Neuronal stem cell (in vitro differentiated cells): ENCODE measurements around the gene GNB3.
A peak's percentile ranks its signal among the peaks of the same experiment; 100 is the strongest.

Experiments used
- DNase-seq: peaks from one replicate; pipeline ENCODE4 v3.0.0-alpha.2; 2013; ENCODE audit warnings: low spot score
- H2AFZ ChIP-seq: one replicate; pipeline ENCODE4 v1.6.1; 2013; ENCODE audit warnings: mild to moderate bottlenecking, low read length, inconsistent platforms
- H2AK5ac ChIP-seq: 2 replicates; pipeline ENCODE4 v1.6.1; 2013; ENCODE audit warnings: low read depth, mild to moderate bottlenecking, inconsistent platforms, low read length, moderate library complexity, mixed read lengths
- H2BK120ac ChIP-seq: 2 replicates; pipeline ENCODE4 v1.6.1; 2013; ENCODE audit warnings: low read depth, mild to moderate bottlenecking, inconsistent platforms, low read length, moderate library complexity, mixed read lengths
- H2BK12ac ChIP-seq: one replicate; pipeline ENCODE4 v1.6.1; 2013; ENCODE audit warnings: low read length, inconsistent platforms
- H2BK15ac ChIP-seq: 2 replicates; pipeline ENCODE4 v1.6.1; 2013; ENCODE audit warnings: mild to moderate bottlenecking, low read length, inconsistent platforms, mixed read lengths
- H2BK5ac ChIP-seq: one replicate; pipeline ENCODE4 v1.6.1; 2013; ENCODE audit warnings: inconsistent platforms, mild to moderate bottlenecking, low read length, moderate library complexity
- H3K14ac ChIP-seq: one replicate; pipeline ENCODE4 v1.6.1; 2013; ENCODE audit warnings: low read length, inconsistent platforms
- H3K18ac ChIP-seq: 2 replicates; pipeline ENCODE4 v1.6.1; 2013; ENCODE audit warnings: low read length, inconsistent platforms
- H3K23ac ChIP-seq: 2 replicates; pipeline ENCODE4 v1.6.1; 2013; ENCODE audit warnings: low read depth, mild to moderate bottlenecking, mixed read lengths, low read length, inconsistent platforms; ENCODE audit not compliant: poor library complexity
- H3K27ac ChIP-seq: replicated peaks from 3 replicates; pipeline ENCODE4 v1.5.1; 2013; ENCODE audit warnings: low read length, inconsistent platforms
- H3K27me3 ChIP-seq, 3 experiments: 2 replicates each; pipeline ENCODE4 v1.6.1; 2013; ENCODE audit warnings: low read length in 3 of 3, mild to moderate bottlenecking in 2 of 3, inconsistent platforms in 1 of 3, low read depth in 1 of 3, mixed read lengths in 1 of 3, moderate library complexity in 1 of 3; ENCODE audit not compliant: control insufficient read depth in 3 of 3, insufficient read depth in 3 of 3
- H3K36me3 ChIP-seq, 2 donors: replicated peaks in 1 of 2; 2 replicates each; pipeline ENCODE4 v1.6.1; 2013; ENCODE audit warnings: low read length in 2 of 2; ENCODE audit not compliant: control insufficient read depth in 2 of 2, insufficient read depth in 2 of 2
- H3K4ac ChIP-seq: 2 replicates; pipeline ENCODE4 v1.6.1; 2013; ENCODE audit warnings: inconsistent platforms, mild to moderate bottlenecking, low read length, moderate library complexity
- H3K4me1 ChIP-seq, 2 donors: 1 replicate in 1 of 2; 2 replicates in 1 of 2; pipeline ENCODE4 v1.6.1; 2013; ENCODE audit warnings: low read length in 2 of 2, low read depth in 1 of 2; ENCODE audit not compliant: control insufficient read depth in 2 of 2, insufficient read depth in 1 of 2
- H3K4me2 ChIP-seq: one replicate; pipeline ENCODE4 v1.6.1; 2013; ENCODE audit warnings: mild to moderate bottlenecking, low read length, inconsistent platforms; ENCODE audit not compliant: insufficient read depth, poor library complexity, severe bottlenecking
- H3K4me3 ChIP-seq, 2 donors: 2 replicates each; pipeline ENCODE4 v1.5.1; 2013; ENCODE audit warnings: low read length in 2 of 2, mild to moderate bottlenecking in 2 of 2, inconsistent platforms in 1 of 2, moderate library complexity in 1 of 2
- H3K79me1 ChIP-seq: one replicate; pipeline ENCODE4 v1.6.1; 2013; ENCODE audit warnings: low read depth, mild to moderate bottlenecking, inconsistent platforms, low read length, moderate library complexity
- H3K9ac ChIP-seq: one replicate; pipeline ENCODE4 v1.6.1; 2013; ENCODE audit warnings: mild to moderate bottlenecking, low read depth, low read length, inconsistent platforms; ENCODE audit not compliant: poor library complexity
- H3K9me3 ChIP-seq, 2 donors: replicated peaks in 1 of 2; 2 replicates each; pipeline versions ENCODE3 to v1.6.1; 2013; ENCODE audit warnings: low read length in 2 of 2, mild to moderate bottlenecking in 2 of 2, inconsistent platforms in 1 of 2, low read depth in 1 of 2, mixed read lengths in 1 of 2, moderate library complexity in 1 of 2; ENCODE audit not compliant: control insufficient read depth in 2 of 2, insufficient read depth in 1 of 2
- H4K8ac ChIP-seq: one replicate; pipeline ENCODE4 v1.6.1; 2013; ENCODE audit warnings: low read depth, mild to moderate bottlenecking, inconsistent platforms, low read length, moderate library complexity
- H4K91ac ChIP-seq: one replicate; pipeline ENCODE4 v1.6.1; 2013; ENCODE audit warnings: low read length, low read depth, mild to moderate bottlenecking, inconsistent platforms; ENCODE audit not compliant: poor library complexity
- WGBS, 2 donors: extraction: QIAGEN DNeasy Blood & Tissue Kit; methylation state at CpG; one replicate each; pipeline ENCODE4 v1.1.7; 2013; ENCODE audit warnings: missing lambda C conversion rate in 2 of 2, mixed read lengths in 1 of 2; ENCODE audit not compliant: insufficient read length in 2 of 2, insufficient replicate concordance in 1 of 2; ENCODE audit errors: extremely low coverage in 2 of 2; 5-methylcytosine and 5-hydroxymethylcytosine counted together

GNB3 gene

GRCh38 chr12:6836851-6837250 lies 3.9 kb upstream of the GNB3 start:
- H2BK120ac ChIP-seq, result peak overlapping the region; percentile 21
- H3K14ac ChIP-seq, result no peak overlapping the region
- no peak overlapping the region for H4K91ac ChIP-seq
- peaks cover 0 to 11% of the 10 kb centered on the region in 2 donors for H3K4me1 ChIP-seq
- no peak overlapping the region for H3K9ac ChIP-seq
- H3K27ac ChIP-seq, result no peak overlapping the region
- no peak overlapping the region for H2AFZ ChIP-seq
- no peak overlapping the region for H3K23ac ChIP-seq
- DNase-seq, result no peak
- no peaks in the 10 kb centered on the region for H3K9me3 ChIP-seq
- no peak overlapping the region for H2BK12ac ChIP-seq
- no peak overlapping the region for H2BK15ac ChIP-seq
- no peaks in the 10 kb centered on the region for H3K27me3 ChIP-seq
- no peaks in the 10 kb centered on the region for H3K79me1 ChIP-seq
- no peak overlapping the region for H3K18ac ChIP-seq
- peaks cover 57 to 92% of the 10 kb centered on the region in 2 donors for H3K36me3 ChIP-seq
- H4K8ac ChIP-seq, result no peak overlapping the region
- peak overlapping the region in 1 of 2 donors; percentile 22 for H3K4me3 ChIP-seq
- H3K4me2 ChIP-seq, result no peak overlapping the region
- WGBS, 2 donors, result no CpG with 5 or more reads among the region's 16 CpGs
- no peak overlapping the region for H3K4ac ChIP-seq
- H2AK5ac ChIP-seq, result no peak overlapping the region
- H2BK5ac ChIP-seq, result no peak overlapping the region

GRCh38 chr12:6837370-6838060 lies 3.2 kb upstream of the GNB3 start:
- H3K23ac ChIP-seq, result peak overlapping the region; percentile 82
- H3K9ac ChIP-seq, result peak overlapping the region; percentile 74
- H2BK5ac ChIP-seq, result peak overlapping the region; percentile 15
- H3K4me2 ChIP-seq, result no peak overlapping the region
- H2BK15ac ChIP-seq, result no peak overlapping the region
- no peak overlapping the region for H2AFZ ChIP-seq
- WGBS, 2 donors, result no CpG with 5 or more reads among the region's 26 CpGs
- H3K9me3 ChIP-seq, result no peaks in the 10 kb centered on the region
- DNase-seq, result no peak
- no peak overlapping the region for H3K14ac ChIP-seq
- H4K8ac ChIP-seq, result peak overlapping the region; percentile 8
- H2BK120ac ChIP-seq, result peak overlapping the region; percentile 21
- no peak overlapping the region for H3K18ac ChIP-seq
- peaks cover 54 to 92% of the 10 kb centered on the region in 2 donors for H3K36me3 ChIP-seq
- H3K27ac ChIP-seq, result no peak overlapping the region
- no peak overlapping the region for H3K4ac ChIP-seq
- H2AK5ac ChIP-seq, result peak overlapping the region; percentile 26
- H3K79me1 ChIP-seq, result no peaks in the 10 kb centered on the region
- peak overlapping the region in 1 of 2 donors; percentile 22 for H3K4me3 ChIP-seq
- H3K4me1 ChIP-seq, result peaks cover 0 to 11% of the 10 kb centered on the region in 2 donors
- H4K91ac ChIP-seq, result no peak overlapping the region
- H3K27me3 ChIP-seq, result no peaks in the 10 kb centered on the region
- H2BK12ac ChIP-seq, result no peak overlapping the region

- Histone ChIP-seq H3K4me1 (peaks cover 0 to 11% of the 10 kb centered on the region in 2 donors), H3K23ac (peak overlapping the region; percentile 83), H3K9me3 (no peaks in the 10 kb centered on the region), H2AFZ (no peak overlapping the region), H4K8ac (no peak overlapping the region), H2BK15ac (no peak overlapping the region), H3K79me1 (peaks cover 2% of the 10 kb centered on the region), H3K18ac (no peak overlapping the region), H3K4me3 (peak overlapping the region in 1 of 2 donors; percentile 1), H3K4me2 (no peak overlapping the region), H3K36me3 (peaks cover 60 to 96% of the 10 kb centered on the region in 2 donors), H2BK120ac (no peak overlapping the region), H2BK12ac (no peak overlapping the region), H3K4ac (peak overlapping the region; percentile 60), H3K14ac (peak overlapping the region; percentile 25), H3K9ac (no peak overlapping the region), H2BK5ac (peak overlapping the region; percentile 21), H3K27me3 (no peaks in the 10 kb centered on the region), H4K91ac (no peak overlapping the region), H3K27ac (no peak overlapping the region), H2AK5ac (no peak overlapping the region)
- no CpG with 5 or more reads among the region's 16 CpGs for WGBS, 2 donors
- no peak for DNase-seq
Measured at GRCh38 chr12:6838854-6839253, 1.9 kb upstream of the GNB3 start.

GRCh38 chr12:6839482-6840201 lies 1.1 kb upstream of the GNB3 start:
- no peak overlapping the region for H3K4me2 ChIP-seq
- H2BK120ac ChIP-seq, result no peak overlapping the region
- H3K9me3 ChIP-seq, result no peaks in the 10 kb centered on the region
- H3K36me3 ChIP-seq, result peaks cover 59 to 94% of the 10 kb centered on the region in 2 donors
- H3K14ac ChIP-seq, result no peak overlapping the region
- no peak overlapping the region for H3K4me3 ChIP-seq
- H3K27me3 ChIP-seq, result no peaks in the 10 kb centered on the region
- no peak overlapping the region for H2AFZ ChIP-seq
- peaks cover 2% of the 10 kb centered on the region for H3K79me1 ChIP-seq
- H2AK5ac ChIP-seq, result no peak overlapping the region
- peak overlapping the region; percentile 54 for H3K27ac ChIP-seq
- DNase-seq, result no peak
- H3K18ac ChIP-seq, result peak overlapping the region; percentile 48
- no peak overlapping the region for H3K4ac ChIP-seq
- no peak overlapping the region for H2BK12ac ChIP-seq
- no peak overlapping the region for H3K9ac ChIP-seq
- no peak overlapping the region for H4K91ac ChIP-seq
- H2BK5ac ChIP-seq, result no peak overlapping the region
- no CpG with 5 or more reads among the region's 10 CpGs for WGBS, 2 donors
- no peak overlapping the region for H3K23ac ChIP-seq
- H4K8ac ChIP-seq, result no peak overlapping the region
- no peak overlapping the region for H2BK15ac ChIP-seq
- H3K4me1 ChIP-seq, result peaks cover 0 to 11% of the 10 kb centered on the region in 2 donors
